DMS114 treated with DMSO at 0.1 percent for 48 hours (cell line): ENCODE measurements around the gene FOXP1.

Experiments used
- DNase-seq: peaks from one replicate; lab custom pipeline; 2025; ENCODE audit not compliant: unreplicated experiment; lab: John Stamatoyannopoulos, UW

The FOXP1 gene

DNA sequence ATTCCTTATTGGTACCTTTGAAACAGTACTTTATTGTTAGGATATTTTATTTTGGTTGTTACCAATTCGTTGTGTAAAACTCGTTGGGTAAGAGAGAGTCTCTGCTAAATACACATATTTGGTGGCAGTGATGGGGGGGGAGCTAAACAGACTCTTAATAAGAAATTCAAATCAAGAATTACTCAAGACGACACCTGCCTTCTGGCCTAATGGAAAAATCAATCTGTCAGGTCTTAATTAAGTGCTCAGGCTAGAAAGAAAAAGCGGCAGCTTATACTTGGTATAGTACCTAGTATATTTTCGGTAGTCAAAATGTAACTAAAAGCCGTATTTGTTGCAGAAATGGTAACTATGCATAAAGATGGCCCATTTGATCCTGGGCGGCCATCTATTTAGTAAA, 18.2 kb downstream of the FOXP1 start:
- DNase-seq, result no peak

DNA sequence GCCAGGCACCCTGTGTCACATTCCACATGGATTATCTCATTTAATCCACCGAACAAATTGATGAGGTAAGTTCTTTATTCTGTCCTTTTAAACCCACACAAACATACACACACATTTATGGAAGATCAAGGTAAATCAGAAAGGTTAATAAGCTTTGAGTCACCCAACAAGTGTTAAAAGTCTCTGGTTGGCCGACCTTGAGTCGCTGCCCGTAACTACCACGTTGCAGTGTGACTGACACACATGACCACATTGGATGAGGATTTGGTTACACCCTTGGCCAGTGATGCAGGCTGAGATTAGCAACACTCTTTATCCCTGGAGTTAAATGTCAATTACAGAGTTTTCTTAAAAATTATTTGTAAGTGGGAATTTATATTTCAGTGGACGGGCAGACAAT, 19.2 kb downstream of the FOXP1 start:
- DNase-seq, result no peak

DNA sequence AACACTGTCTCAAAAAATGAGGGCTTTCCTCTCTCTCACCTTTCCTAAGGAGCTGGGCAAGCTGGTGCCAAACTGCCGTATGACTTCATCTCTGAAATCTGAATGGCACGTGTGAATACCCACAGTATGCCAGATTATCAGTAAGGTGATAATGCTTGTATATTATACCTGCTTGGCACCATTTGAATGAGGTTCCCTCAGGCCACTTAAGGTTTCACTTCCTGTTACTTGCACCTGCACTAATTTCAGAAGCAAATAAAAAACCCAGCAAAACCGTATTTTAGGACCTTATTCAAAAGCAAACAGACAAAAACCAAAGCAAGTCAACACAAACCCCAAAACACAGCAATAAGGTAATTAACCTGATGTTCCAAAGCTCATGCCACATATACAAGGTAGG, 19.7 kb downstream of the FOXP1 start:
- no peak for DNase-seq

DNA sequence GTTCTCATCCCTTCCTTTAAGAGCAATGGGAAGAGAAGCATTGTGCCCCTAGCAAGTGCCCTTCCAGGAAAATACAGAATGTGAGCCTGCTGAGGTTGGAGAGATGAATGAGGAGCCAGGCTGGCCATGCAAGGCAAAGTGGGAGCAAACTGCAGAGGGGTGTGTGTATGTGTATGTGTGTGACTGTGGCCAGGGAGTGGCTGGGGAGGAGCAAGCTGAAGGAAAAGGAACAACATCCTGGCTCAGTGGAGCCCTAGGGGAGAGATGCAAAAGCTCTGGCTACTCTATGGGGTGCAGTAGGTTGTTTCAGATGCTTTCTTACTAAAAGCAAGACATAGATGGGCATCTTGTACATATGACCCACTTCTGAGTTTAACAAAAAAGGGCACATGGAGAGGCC, 20.6 kb downstream of the FOXP1 start:
- DNase-seq, result no peak

DNA sequence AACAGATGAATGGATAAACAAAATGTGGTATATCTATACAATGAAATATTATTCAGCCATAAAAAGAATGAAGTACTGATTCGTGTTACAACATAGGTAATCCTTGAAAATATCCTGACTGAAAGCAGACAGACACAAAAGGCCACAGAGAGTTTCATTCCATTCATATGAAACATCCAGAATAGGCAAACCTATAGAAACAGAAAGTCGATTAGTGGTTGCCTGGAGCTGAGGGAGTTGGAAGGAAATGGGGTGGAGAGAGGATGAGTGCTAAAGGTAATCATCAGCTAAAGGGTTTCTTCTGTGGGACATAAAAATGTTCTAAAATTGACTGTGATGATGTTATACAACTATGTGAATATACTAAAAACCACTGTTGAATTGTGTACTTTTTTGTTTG, 22.9 kb downstream of the FOXP1 start:
- DNase-seq, result no peak

DNA sequence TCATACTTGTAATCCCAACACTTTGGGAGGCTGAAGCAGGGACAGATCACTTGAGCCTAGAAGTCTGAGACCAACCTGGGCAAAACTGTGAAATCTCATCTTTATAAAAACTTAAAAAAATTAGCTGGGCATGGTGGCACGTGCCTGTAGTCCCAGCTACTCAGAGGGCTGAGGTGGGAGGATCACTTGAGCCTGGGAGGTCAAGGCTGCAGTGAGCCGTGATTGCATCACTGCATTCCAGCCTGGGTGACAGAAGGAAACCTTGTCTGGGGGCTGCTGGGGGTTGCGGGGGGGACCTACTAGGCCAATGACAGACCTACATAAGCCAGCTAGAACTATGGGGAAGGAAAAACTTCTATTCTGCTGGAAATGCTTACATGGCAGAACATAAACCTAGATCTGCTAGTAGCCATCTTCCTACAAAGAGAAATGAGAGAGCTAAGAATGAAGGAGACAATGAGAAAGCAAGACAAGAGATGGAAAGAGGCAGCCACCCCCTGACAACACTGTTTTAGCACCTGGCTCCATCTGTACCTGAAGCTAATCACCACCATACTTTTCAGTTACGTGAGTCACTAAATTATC, 23.9 kb downstream of the FOXP1 start:
- no peak for DNase-seq

DNA sequence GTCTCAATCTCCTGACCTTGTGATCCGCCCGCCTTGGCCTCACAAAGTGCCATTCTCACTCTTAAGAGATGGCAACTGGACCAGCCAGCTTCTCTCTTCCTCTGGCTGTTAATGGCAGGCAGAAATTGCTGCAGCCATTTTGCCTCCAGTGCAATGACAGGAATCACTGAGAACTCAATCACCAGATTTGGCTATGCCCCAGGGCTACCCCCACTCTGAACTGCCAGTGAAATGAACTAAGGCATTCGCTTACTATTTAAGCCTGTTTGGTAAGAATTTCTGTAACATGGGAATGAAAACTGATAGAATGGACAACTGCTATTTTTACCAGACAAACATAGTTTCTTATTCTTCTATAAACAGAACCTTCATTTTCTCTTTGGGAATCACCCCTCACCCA, 24.5 kb downstream of the FOXP1 start:
- DNase-seq, result no peak

DNA sequence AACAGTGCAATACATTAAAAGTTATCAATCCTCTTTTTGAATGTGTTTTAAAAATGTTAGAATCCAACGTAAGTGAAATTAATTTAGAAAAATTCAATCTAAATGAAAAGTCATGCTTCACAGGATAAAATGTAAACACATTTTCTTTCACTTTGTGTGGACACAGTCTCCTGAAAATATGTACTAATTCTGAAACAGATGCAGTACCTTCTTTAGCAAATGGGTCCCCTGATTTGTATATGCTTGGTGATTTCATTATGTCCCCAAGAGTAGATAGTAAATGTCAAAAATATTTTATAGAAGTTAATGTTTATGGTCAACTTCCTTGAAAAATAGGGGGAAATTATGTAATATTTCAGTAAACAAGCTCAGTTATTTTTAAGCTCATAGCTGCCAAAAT, 28.9 kb downstream of the FOXP1 start:
- no peak for DNase-seq

DNA sequence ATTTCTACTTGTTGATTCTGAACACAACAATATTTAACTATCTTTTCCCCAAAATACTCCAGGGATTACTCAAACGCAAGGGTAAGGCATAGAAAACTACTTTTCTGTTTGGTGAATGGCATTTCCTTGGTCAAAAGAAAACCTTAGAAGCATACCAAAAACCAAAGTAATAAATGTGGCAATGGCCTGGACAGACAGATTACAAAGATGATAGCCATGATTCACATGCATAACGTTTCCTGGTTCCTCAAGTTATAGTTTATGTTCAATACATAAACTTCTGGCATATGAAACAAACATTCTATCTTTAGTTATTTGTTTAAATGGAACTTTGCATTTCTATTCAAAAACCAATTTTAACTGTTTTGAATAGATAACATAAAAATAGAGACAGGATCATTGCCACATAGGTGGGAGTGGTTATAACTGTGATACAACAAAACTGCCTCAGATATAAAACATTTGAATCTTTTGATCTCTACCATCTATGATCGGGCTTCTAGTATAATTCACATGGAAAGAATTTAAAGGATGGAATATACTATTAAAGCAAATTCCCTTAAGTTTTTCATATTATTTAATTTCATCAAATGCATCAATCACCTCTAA, 32.1 kb downstream of the FOXP1 start:
- DNase-seq, result no peak

DNA sequence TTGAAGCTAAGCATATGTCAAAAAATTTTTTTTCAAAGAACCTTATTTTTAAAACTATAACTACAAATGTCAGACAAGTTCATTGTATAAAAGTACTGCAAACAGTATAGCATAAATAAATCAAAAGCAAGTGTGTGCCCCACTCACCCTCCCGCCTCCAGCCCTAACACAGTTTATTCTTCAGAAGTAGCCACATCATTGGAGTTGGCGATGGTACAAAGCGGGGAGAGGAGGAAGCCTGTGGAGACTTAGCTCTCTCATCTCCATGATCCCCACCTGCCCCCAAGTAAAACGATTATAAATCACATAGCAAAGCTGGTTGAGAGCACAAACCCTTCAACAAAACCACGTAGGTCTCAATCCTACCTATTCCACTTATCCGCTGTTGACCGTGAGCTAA, 33.6 kb downstream of the FOXP1 start:
- DNase-seq, result no peak

DNA sequence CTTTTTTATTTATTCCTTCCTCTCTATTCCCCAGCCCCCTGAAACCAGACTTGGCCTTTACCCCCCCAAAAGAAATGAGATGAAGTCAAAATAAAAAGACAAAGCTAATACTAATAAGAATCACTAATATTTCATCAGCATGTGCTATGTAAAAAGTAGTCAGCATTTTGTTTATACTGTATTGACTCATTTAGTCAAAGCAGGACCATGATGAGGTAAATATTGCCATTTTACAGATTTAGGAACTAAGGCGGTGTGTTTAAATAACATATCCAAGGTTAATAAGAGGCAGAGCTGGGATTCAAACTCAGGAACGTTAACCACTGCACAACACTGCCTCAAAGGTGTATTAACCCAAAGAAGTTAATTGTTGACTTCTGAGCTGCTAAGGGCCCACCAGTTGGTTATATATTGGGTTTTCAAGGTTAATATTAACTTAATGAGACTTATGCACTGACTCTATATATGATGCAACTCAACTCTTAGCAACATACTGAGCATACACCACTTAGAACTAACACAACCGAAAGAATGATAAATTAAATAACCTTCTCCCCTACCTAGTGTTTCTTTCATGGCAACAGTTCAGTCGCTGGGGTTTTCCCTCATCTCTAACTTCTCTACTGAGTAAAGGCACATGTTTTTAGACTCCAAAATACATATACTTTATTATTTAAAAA, 34.7 kb downstream of the FOXP1 start:
- no peak for DNase-seq

DNA sequence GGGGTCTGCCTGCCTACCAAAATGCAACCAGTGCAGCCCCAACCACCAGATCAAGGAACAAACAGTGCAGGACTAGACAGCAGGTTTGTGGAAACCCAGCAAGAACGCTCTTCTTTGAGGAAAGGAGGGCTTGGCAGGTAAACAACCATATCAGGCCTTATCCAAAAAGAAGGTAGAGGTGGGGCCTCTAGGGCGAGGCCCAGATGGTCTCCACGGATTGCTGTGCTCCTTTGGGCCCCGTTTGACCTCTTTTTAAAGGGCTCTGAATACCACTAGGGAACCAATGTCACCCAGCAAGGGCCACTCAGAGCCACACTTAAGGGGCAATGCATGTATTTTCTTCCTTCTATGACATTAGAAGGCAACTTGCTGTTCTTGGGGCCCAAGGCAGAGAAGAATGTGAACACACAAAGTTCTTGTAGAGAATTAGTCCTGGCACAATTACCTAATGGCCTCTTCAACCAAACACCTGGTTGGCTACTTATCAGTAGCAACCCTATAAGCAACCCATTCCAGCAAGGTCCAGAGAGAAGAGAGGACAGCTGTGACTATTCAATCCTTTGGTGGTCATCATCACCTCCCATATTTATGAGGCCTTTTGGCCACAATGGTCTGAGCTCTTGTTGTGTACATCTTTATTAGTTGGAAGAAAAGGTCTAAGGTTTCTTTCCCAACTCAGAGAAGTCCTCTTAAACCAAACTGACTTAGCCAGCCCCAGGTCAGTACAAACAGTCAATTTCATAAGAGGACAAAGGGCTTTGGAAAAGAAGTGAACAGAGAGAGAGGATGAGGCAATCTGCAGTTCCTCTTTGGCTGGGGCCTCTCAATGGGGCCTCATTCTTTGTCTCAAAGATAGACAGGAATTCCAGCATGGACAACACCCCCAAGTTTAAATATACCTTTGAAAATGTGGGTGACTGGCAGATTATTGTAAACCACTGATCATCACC, 36.0 kb downstream of the FOXP1 start:
- no peak for DNase-seq

DNA sequence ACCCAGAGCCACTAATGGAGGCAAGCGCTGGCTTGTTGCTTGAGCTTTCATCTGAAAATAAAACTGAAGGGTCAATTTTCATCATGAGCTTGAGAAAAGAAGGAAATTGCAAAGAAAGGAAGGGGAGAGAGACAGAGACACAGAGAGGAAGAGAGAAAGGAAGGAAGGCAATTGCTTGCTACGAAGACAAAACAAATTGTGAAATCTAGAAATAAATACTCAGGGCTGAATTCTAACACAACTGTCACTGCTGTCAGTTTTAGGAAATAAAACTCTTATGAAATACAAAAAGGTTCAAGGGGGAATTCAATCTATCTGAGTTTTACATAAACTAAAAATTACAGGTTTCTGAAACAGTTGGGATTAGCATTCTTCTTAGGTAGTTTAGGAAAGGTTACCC, 36.7 kb downstream of the FOXP1 start:
- no peak for DNase-seq

DNA sequence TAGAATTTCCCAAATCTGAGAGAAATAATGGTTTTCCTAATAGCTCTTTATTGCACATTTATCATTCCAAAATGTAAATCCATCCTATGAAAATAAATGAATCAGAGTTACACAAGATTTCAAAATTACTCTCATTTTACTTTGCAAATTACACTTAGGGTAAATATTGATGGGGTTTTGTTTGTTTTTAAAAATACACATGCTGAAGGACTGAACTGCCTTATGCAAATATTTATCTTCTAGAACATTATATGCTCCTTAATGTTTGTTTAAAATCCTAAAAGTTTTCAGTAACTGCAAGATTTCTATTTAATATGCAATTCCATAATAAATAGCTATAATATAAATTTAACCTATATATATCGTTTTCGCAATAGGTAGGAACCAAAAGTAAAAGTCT, 38.2 kb downstream of the FOXP1 start:
- no peak for DNase-seq

DNA sequence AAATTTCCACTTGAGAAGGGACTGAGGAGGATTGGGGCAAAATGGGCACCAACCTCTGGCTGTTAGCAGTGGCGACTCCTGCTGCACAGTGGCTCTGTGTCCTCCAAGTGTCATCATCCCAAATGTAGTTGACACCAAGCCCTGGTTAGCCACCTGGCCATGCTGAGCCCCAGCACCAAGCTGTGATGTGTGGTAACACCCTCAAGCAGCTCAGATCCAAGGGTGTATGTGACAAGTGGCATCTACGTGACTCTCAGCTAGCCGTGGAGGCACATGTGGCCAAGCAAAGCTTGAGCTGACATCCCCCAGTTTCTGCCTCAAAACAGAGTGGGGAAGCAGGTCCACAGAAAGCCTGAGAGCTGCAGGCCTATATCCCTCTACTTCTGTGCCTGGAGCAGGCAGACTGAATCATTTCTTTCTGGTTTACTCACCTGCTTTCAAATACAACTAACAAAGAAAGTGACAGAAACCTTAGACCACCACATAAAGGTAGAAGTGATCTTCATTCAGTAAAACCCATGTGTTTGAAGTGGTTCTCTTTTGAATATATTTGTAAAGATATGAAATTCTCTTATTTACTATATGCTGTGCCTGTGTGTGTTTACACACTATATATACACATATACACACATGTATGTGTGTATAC, 40.0 kb downstream of the FOXP1 start:
- no peak for DNase-seq

DNA sequence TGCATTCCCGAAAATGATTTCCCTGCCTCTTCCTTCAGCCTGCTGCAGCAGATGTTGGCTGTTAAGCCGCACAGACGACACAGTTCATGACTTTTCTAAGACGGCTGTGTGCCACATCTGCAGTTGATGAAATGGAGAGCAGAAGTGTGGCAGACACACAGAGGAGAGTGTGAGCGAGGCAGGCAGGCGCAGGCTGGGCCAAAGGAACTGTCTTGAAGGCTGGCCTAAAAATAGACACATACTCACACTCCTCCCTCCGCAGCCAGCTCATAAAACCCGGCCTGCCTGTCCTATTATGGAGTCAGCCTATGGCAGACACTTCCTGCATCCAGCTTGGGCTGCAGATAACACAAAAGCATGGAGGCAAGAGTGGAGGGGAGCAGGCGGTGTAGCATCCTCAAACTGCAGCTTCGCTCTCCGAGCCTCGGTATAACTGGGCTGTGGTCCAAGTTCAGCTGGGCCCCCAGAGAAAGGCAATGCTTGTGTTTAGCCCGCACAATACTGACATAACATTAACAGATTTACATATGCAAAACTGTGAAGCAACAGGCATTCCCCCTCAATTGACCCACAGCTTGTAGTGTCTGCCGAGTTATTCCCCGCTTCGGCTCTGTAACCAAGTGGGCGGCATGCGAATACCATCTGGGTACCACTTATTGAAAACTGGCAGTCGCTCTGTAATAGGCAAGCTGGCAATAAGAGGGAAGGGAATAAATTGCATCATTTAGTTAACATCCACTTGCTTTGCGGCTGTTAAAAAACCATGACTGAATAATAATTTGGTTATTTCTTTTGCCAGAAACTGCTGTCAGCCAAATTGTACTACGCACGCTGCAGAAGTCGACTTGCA, 40.8 kb downstream of the FOXP1 start:
- DNase-seq, result no peak

DNA sequence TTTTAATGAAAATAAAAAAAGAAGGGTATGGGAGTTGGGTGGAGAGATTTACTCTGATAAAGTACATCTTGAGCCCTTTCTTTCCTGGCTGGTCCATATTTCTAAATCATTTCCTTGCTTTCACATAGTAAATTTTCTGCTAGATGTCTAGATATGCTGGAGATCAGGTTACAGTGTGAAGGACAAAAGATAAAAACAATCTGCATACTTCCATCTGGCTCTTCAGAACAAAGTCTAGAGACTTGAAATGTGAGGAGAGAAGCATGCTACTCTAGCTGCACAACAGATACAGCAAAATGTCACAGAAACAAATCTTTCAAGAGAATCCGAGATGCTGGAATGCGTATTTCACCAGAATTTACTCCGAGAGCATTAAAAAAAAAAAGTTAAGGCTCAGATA, 42.2 kb downstream of the FOXP1 start:
- no peak for DNase-seq

DNA sequence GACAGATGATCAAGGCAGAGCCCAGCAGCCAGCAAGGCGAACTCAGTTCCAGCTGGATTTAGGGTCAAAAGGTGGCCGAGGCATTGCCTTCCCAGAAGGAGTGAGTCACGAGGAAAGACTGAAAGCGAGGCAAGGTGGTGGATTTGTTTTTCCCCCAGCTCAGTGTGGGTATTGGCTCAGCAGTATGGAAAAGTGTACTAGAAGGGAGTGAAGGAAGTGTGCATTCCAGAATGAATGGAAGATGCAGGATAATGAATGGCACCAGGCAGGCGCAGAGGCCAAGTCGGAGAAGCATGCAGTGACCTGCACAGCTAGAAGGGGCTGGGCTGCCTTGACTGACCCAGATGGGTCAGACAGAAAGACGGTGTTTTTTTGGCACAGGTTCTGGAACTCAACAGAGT, 46.3 kb downstream of the FOXP1 start:
- no peak for DNase-seq

DNA sequence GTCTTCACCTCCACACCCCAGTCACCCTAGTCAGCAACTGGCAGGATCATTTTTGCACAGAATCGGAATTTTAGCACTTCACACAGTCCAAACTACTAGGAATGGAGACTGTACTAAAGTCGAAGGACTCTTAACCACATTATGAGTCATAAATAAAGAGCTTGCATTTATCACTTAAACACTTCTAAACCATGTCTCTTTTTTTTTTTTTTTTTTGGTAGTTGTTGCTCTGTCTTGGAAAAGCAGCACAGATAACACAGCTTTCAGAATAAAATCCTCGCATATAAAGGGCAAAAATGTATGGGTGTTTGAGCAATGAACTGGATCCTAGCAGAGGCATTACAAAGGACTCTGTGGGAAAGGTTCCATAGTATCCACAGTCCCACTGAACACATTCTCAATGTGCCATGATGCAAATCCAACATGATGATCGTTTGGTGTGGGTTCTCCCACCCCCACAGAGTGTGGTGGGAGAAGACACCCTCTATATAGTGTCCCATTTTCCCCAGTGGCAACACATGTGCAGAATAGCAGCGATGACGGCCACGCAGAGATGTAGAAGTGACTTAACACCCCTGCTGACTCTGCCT, 47.1 kb downstream of the FOXP1 start:
- DNase-seq, result no peak

DNA sequence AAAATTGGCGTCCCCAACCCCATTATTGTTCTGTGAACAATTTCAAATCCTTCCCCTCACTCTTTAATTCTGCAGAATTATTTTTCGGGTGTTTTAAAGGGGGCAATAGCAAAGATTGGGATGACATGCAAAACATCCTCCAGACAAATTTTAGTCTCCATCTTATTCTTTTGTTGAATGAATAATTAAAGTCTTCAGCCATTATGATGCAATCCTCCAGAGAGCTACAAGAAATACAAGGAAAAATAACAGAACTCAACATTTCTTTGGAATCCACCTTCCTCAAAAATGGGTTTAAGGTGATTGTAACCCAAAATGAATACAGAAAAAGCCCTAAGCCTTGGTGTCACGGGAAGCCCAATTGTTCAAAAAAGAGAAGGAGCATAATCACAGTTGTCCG, 49.9 kb downstream of the FOXP1 start:
- no peak for DNase-seq
